GM19023 (cell line): ENCODE measurements around the gene KCNN2.
A peak's percentile ranks its signal among the peaks of the same experiment; 100 is the strongest.

Experiments
- ATAC-seq: cut with Tn5 transposase; IDR thresholded peaks from one replicate; pipeline ENCODE4 v1.9.1; 2021; ENCODE audit warnings: mild to moderate bottlenecking, moderate library complexity; ENCODE audit not compliant: unreplicated experiment

The KCNN2 gene

DNA sequence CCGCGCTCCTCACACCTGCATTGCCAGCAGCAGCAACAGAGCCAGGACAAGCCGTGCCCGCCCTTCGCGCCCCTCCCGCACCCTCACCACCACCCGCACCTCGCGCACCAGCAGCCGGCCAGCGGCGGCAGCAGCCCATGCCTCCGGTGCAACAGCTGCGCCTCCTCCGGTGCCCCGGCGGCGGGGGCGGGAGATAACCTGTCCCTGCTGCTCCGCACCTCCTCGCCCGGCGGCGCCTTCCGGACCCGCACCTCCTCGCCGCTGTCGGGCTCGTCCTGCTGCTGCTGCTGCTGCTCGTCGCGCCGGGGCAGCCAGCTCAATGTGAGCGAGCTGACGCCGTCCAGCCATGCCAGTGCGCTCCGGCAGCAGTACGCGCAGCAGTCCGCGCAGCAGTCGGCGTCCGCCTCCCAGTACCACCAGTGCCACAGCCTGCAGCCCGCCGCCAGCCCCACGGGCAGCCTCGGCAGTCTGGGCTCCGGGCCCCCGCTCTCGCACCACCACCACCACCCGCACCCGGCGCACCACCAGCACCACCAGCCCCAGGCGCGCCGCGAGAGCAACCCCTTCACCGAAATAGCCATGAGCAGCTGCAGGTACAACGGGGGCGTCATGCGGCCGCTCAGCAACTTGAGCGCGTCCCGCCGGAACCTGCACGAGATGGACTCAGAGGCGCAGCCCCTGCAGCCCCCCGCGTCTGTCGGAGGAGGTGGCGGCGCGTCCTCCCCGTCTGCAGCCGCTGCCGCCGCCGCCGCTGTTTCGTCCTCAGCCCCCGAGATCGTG lies 517 bp downstream of the KCNN2 start:
- ATAC-seq = peak; percentile 19

DNA sequence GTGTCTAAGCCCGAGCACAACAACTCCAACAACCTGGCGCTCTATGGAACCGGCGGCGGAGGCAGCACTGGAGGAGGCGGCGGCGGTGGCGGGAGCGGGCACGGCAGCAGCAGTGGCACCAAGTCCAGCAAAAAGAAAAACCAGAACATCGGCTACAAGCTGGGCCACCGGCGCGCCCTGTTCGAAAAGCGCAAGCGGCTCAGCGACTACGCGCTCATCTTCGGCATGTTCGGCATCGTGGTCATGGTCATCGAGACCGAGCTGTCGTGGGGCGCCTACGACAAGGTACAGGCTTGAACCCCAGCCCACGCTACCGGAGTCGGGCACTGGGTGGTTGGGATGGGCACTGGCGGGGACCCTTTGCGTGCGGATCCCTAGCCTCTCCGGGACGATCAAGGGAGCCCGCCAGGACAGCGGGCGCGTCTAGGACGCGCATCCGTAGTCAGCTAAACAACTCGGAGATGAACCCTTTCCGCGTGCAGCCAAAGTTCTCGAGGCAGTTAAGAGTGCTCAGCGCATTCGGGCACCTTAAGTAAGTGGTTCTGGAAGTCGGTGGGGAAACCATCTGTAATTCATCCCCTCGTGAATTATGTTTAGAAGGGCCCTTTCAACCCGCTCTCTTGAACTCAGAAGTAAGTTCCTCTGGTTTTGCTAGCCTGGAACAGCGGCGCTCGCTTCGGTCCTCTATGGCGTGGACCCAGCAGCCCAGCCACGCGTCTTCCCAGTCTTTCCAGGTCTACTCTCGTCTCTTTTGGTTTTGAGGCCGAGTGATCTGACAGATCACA lies 1.3 kb downstream of the KCNN2 start:
- ATAC-seq = no peak

DNA sequence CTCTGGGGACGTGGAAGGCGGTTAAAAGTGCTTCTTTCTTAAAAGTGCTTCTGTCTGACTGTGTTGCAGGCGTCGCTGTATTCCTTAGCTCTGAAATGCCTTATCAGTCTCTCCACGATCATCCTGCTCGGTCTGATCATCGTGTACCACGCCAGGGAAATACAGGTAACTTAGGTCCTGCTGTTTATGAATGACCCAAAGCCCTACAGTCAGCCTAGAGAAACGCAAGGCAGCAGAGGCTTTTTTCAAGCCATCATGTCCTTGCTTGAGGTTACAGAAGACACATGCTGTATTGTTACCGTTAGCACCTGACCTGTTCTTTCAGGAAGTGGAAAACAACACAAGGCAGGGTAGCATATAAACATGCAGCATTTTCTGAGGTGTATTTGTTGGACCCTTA lies 2.0 kb downstream of the KCNN2 start:
- ATAC-seq = no peak

GRCh38 chr5:114367029-114367428 lies 5.2 kb downstream of the KCNN2 start:
- ATAC-seq = no peak

- ATAC-seq = no peak
Observed at GRCh38 chr5:114369680-114370417, 8.0 kb downstream of the KCNN2 start.

GRCh38 chr5:114377050-114377844 lies 15.4 kb downstream of the KCNN2 start:
- ATAC-seq = no peak

GRCh38 chr5:114377946-114378345 lies 16.1 kb downstream of the KCNN2 start:
- ATAC-seq = no peak

DNA sequence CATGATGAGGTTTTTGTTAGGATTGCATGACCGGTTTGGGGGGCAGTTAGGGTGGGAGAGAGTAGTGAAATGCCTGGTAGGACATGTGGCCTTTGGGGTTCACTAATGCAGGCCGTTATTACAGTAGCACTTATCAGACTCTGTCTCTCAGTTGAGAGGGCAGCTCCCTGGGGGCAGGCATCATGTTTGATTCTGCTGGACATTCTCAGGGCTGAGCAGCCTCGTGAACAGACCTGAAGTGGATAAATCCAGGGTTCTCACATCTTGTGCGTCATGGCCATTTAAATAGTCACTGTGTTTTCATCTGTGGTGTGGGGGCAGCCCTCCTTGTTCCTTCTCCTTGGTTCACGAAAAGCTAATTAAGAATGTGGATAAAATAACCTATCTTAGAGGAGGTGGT lies 18.9 kb downstream of the KCNN2 start:
- ATAC-seq = no peak

DNA sequence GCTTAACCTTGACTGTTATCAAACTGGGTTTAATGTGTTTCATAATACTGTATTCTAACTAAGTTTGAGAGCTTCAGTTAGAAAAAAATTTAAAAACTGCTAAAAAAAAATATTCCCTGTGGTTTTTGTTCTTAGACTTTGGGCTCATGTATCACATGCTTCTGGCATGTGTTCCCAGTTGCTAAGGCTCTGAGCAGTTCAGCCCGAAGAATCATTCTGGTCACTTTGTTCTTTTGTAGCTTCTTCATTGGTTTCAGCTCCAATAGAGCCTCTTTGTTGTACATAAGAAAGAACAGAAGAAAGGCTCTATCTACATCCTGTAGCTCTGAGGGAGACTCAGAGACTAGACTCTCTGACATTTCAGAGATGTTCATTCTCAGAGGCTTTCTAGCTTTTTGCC lies 25.6 kb downstream of the KCNN2 start:
- ATAC-seq = no peak

DNA sequence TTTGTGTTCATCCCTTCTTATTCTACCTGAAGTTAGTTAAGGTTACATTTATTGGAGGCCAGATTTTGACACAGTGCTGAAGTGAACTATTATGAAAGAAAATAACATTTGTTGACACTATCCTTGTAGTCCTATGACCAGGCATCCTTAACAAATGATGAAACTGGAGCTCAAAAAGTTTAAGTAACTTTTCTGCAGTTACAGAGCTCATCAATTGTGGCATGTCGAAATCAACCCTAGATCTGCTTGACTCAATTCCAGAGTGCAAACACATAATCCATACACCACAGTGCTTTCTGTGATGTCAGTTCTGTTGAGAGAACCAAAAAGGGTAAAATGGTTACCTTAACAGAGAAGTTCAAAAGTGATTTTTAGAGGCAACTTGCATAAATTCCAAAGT lies 28.6 kb downstream of the KCNN2 start:
- ATAC-seq = no peak

DNA sequence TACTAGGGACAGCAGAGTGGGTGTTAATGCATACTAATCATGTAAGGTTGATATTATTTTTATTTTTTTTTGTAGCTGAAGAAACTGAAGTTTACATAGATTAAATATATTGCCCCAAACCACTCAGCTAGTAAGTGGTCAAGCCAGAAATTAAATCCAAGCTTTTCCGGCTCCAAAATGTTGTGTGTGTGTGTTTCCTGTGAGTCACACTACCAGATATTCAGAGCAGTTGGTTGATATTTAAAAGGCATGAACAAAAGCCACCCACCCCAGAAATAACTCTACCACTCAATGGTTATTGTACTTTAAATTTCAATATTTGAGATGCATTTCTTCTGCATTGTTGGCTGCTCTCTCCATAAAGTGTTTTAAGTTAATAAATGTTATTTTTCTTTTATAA lies 29.5 kb downstream of the KCNN2 start:
- ATAC-seq = no peak

GRCh38 chr5:114393159-114393558 lies 31.3 kb downstream of the KCNN2 start:
- ATAC-seq = no peak

- ATAC-seq = no peak
Observed at GRCh38 chr5:114402206-114402605, 40.3 kb downstream of the KCNN2 start.

GRCh38 chr5:114407783-114408182 lies 45.9 kb downstream of the KCNN2 start:
- ATAC-seq = no peak

DNA sequence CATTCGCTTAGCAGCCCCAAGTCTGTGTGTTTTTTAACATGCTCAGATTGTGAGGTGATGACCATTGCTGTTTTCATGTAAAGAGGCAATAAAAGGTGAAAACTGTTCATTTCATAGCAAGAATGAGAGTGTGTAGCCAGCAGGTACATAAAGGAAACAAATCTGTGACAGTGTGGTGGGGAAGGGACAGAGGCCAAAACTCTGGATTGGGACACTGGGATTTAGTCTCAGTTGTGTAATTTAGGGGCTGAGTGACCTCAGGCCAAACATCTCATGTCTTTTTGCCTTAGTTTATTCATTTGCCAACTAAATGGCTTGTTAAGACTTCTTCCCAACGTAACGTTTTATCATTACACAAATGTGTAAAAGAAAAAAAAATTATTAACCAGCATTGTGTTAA lies 47.0 kb downstream of the KCNN2 start:
- ATAC-seq = no peak

DNA sequence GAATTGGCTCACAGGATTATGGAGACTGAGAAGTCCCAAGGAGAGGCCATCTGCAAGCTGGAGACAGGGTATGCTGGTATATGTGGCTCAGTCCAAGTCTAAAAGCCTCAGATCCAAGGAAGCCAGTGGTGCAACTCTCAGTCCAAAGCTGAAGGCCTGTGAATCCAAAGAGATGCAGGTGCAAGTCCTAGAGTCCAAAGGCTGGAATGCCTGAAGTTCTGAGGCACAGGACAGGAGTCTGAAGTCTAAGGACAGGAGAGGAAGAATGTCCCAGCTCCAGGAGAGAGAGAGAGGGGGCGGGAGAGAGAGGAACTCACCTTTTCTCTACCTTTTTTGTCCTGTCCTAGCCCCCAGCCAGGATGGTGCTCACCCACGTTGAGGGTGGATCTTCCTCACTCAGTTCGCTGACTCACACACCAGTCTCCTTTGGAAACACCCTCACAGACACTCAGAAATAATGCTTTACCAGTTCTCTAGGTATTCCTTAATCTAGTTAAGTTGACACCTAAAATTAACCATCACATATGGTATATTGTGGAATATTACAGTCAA lies 49.6 kb downstream of the KCNN2 start:
- ATAC-seq = no peak

- ATAC-seq = no peak
Observed at GRCh38 chr5:114412510-114413171, 50.8 kb downstream of the KCNN2 start.

DNA sequence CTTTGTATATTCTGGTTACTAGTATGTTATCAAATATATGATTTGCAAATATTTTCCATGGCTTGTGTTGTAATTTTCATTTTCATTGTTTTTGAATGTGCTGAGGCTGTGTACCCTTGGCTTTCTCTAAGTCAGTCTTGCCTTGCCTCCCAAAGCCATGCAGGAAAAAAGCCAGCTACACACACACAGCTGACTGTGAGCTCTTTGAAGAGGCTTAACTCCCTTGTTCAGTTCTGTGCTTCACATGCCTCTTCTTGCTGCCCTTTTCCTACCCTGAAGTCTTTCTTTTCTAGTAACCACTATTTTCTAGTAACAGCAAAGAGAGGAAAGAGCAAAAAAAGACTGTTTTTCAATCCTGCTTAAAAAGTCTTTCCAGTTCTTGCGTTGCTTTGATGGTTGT lies 53.9 kb downstream of the KCNN2 start:
- ATAC-seq = no peak

DNA sequence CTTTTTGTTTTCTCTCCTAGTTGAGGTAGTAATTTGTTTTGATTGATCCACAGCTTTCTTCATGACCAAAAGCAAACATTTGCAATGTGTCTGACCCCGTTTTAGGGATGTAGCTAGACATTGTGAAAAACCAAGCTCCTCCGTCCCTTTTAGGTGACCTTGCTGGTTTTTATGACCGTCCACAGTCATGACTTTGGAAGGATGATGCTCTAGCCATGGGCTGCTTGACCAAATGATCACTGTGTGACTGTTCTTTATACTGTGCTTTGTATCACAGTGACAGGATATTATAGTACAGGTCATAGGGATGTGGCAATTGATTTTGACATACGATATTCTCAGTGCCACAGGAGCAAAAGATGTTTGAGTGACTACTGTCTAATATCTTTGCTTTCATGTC lies 54.4 kb downstream of the KCNN2 start:
- no peak for ATAC-seq

DNA sequence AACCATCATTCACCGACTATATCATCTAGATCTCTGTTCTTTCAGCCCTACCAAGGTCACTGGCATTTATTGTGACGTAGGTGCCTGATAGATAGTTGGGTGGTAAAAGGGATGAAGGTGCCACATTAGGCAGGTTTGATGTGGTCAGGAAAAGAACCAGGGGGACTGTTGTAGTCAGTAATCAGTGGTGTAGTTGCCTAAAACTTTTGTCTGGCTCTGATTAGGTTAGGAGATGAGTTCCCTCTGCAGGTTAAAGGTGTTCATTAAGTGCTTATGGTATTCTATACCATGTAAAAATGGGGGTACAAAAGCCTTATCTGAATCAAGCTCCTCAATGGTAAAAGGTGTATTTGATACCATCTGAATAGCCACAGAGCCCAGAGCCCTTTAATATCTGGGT lies 55.6 kb downstream of the KCNN2 start:
- ATAC-seq = no peak
